GM12865 (cell line): ENCODE results near the gene ATF7IP.
"Not testable (repeated sequence)": the region's sequence is repeated elsewhere in the genome, so short reads cannot be mapped to it uniquely, and the experiment has no call there.

Experiments used
- DNase-seq: peaks from one replicate; pipeline ENCODE4 v3.0.0; 2010; ENCODE audit warnings: low read depth
- H3K4me3 ChIP-seq: 2 replicates; pipeline ENCODE4 v1.5.1; 2011; ENCODE audit warnings: mild to moderate bottlenecking, low read depth, low read length, control low read depth
- CTCF ChIP-seq: IDR thresholded peaks from 2 replicates; pipeline ENCODE4 v1.5.1; 2011; ENCODE audit warnings: low read length, control low read depth, low read depth, inconsistent platforms; ENCODE audit not compliant: insufficient read depth; ENCODE audit errors: missing control alignments

The ATF7IP gene

GRCh38 chr12:14395074-14395778 lies 29.7 kb downstream of the ATF7IP start:
- no peak for TF ChIP-seq CTCF
- peak overlapping the region; percentile 42 for H3K4me3 ChIP-seq
- peak; percentile 62 for DNase-seq

GRCh38 chr12:14396071-14396470 lies 30.6 kb downstream of the ATF7IP start:
- peak; percentile 75 for DNase-seq
- TF ChIP-seq CTCF, result no peak
- H3K4me3 ChIP-seq, result no peak overlapping the region

GRCh38 chr12:14399871-14400270 lies 34.4 kb downstream of the ATF7IP start:
- DNase-seq, result peak; percentile 38
- no peak for TF ChIP-seq CTCF
- H3K4me3 ChIP-seq, result peak overlapping the region; percentile 51

GRCh38 chr12:14400599-14400998 lies 35.1 kb downstream of the ATF7IP start:
- TF ChIP-seq CTCF, result no peak
- peak; percentile 53 for DNase-seq
- peak overlapping the region; percentile 51 for H3K4me3 ChIP-seq

GRCh38 chr12:14401267-14401666 lies 35.8 kb downstream of the ATF7IP start:
- DNase-seq, result not testable (repeated sequence)

GRCh38 chr12:14402697-14403096 lies 37.2 kb downstream of the ATF7IP start:
- TF ChIP-seq CTCF, result no peak
- no peak overlapping the region for H3K4me3 ChIP-seq
- DNase-seq, result no peak

More at GRCh38 chr12:14401267-14401666, 35.8 kb downstream of the ATF7IP start:
- not testable (repeated sequence) for H3K4me3 ChIP-seq

GRCh38 chr12:14403293-14403692 lies 37.8 kb downstream of the ATF7IP start:
- DNase-seq, result no peak
- no peak for TF ChIP-seq CTCF
- peak overlapping the region; percentile 37; the same call in 1 of the 2 replicates for H3K4me3 ChIP-seq
